IMR-90 (cell line): ENCODE measurements around the gene FBH1. TPM values are rescaled to one million over a fixed set of nuclear protein-coding genes. Genes with fewer than 3 reads are reported as not detected.

Source experiments
- ATAC-seq: fragments of 200-7000 bp; cut with Tn5 transposase; 2 replicates; pipeline ENCODE4 v1.9.1; 2020; ENCODE audit warnings: low read depth, mild to moderate bottlenecking, moderate library complexity
- BruUV-seq: library from RNA; stranded (reverse); fragments of 400-500 nt; replicated peaks from 2 replicates; lab custom pipeline; 2021; lab: Mats Ljungman, UMichigan
- CTCF ChIA-PET: fragments of 300-600 bp; formaldehyde crosslinking; extraction: SDS; loops from one replicate; lab custom pipeline; 2021; ENCODE audit warnings: antibody characterized with exemption; lab: Yijun Ruan, JAX
- POLR2A ChIA-PET: fragments of 300-600 bp; sonication (Branson Sonifier 250); formaldehyde crosslinking; loops from one replicate; lab custom pipeline; 2022; ENCODE audit warnings: antibody characterized with exemption; ENCODE audit not compliant: unreplicated experiment; lab: Charles Lee
- DNase-seq: peaks from one replicate; pipeline ENCODE4 v3.0.0; 2013
- H2AFZ ChIP-seq: replicated peaks from 2 replicates; pipeline ENCODE3; 2013; ENCODE audit warnings: low read length, mild to moderate bottlenecking; ENCODE audit not compliant: poor library complexity
- H2AK5ac ChIP-seq: 2 replicates; pipeline ENCODE4 v1.6.1; 2013; ENCODE audit warnings: low read depth, low read length, inconsistent platforms
- H2AK9ac ChIP-seq: replicated peaks from 2 replicates; pipeline ENCODE3; 2013; ENCODE audit warnings: mild to moderate bottlenecking, low read depth, low read length, moderate library complexity; ENCODE audit not compliant: poor library complexity
- H2BK120ac ChIP-seq: 2 replicates; pipeline ENCODE4 v1.6.1; 2013; ENCODE audit warnings: low read depth, low read length, inconsistent platforms
- H2BK15ac ChIP-seq: 3 replicates; pipeline ENCODE4 v1.6.1; 2013; ENCODE audit warnings: low read depth, low read length, inconsistent platforms
- H2BK20ac ChIP-seq: 2 replicates; pipeline ENCODE4 v1.6.1; 2013; ENCODE audit warnings: low read depth, mild to moderate bottlenecking, inconsistent platforms, low read length, moderate library complexity
- H2BK5ac ChIP-seq: 2 replicates; pipeline ENCODE4 v1.6.1; 2013; ENCODE audit warnings: mild to moderate bottlenecking, low read depth, low read length, inconsistent platforms; ENCODE audit not compliant: poor library complexity, severe bottlenecking
- H3K14ac ChIP-seq: replicated peaks from 2 replicates; pipeline ENCODE4 v1.6.1; 2013; ENCODE audit warnings: low read depth, low read length, inconsistent platforms
- H3K18ac ChIP-seq: 2 replicates; pipeline ENCODE4 v1.6.1; 2013; ENCODE audit warnings: low read depth, low read length, control low read depth
- H3K23ac ChIP-seq: 2 replicates; pipeline ENCODE4 v1.6.1; 2013; ENCODE audit warnings: low read depth, low read length, inconsistent platforms
- H3K27ac ChIP-seq: 2 replicates; pipeline ENCODE4 v1.5.1; 2013; ENCODE audit warnings: mild to moderate bottlenecking, control low read depth, low read length; ENCODE audit not compliant: insufficient read depth
- H3K27me3 ChIP-seq: 2 replicates; pipeline ENCODE4 v1.6.1; 2013; ENCODE audit warnings: low read length; ENCODE audit not compliant: control insufficient read depth, insufficient read depth
- H3K36me3 ChIP-seq: 2 replicates; pipeline ENCODE4 v1.6.1; 2013; ENCODE audit warnings: low read length, mixed read lengths; ENCODE audit not compliant: control insufficient read depth, insufficient read depth
- H3K4ac ChIP-seq: 2 replicates; pipeline ENCODE4 v1.6.1; 2013; ENCODE audit warnings: low read depth, low read length, inconsistent platforms
- H3K4me1 ChIP-seq: 2 replicates; pipeline ENCODE4 v1.6.1; 2013; ENCODE audit warnings: low read length, mixed read lengths; ENCODE audit not compliant: control insufficient read depth, insufficient read depth
- H3K4me2 ChIP-seq: 2 replicates; pipeline ENCODE4 v1.6.1; 2013; ENCODE audit warnings: low read depth, mild to moderate bottlenecking, control low read depth, low read length, moderate library complexity
- H3K4me3 ChIP-seq: 2 replicates; pipeline ENCODE4 v1.5.1; 2013; ENCODE audit warnings: low read depth, mild to moderate bottlenecking, control low read depth, low read length, moderate library complexity; ENCODE audit not compliant: insufficient read depth
- H3K56ac ChIP-seq: 2 replicates; pipeline ENCODE4 v1.6.1; 2013; ENCODE audit warnings: low read length, inconsistent platforms; ENCODE audit not compliant: insufficient read depth; ENCODE audit errors: extremely low read depth
- H3K79me1 ChIP-seq, 2 experiments: 2 replicates each; pipeline ENCODE4 v1.6.1; 2013; ENCODE audit warnings: low read length in 2 of 2, inconsistent platforms in 1 of 2, low read depth in 1 of 2
- H3K9ac ChIP-seq: 2 replicates; pipeline ENCODE4 v1.6.1; 2013; ENCODE audit warnings: low read depth, low read length, control low read depth
- H3K9me1 ChIP-seq: 2 replicates; pipeline ENCODE4 v1.6.1; 2013; ENCODE audit warnings: low read length, inconsistent platforms; ENCODE audit not compliant: insufficient read depth
- H3K9me3 ChIP-seq: 2 replicates; pipeline ENCODE4 v1.6.1; 2013; ENCODE audit warnings: low read length; ENCODE audit not compliant: control insufficient read depth, insufficient read depth
- H4K20me1 ChIP-seq: 2 replicates; pipeline ENCODE4 v1.6.1; 2013; ENCODE audit warnings: low read length, inconsistent platforms; ENCODE audit not compliant: insufficient read depth
- H4K5ac ChIP-seq: 2 replicates; pipeline ENCODE4 v1.6.1; 2013; ENCODE audit warnings: mild to moderate bottlenecking, low read depth, low read length, control low read depth
- H4K8ac ChIP-seq, 2 experiments: 2 replicates each; pipeline ENCODE4 v1.6.1; 2013; ENCODE audit warnings: low read depth in 2 of 2, low read length in 2 of 2, control low read depth in 1 of 2, inconsistent platforms in 1 of 2
- H4K91ac ChIP-seq: 2 replicates; pipeline ENCODE4 v1.6.1; 2013; ENCODE audit warnings: low read depth, low read length, inconsistent platforms; ENCODE audit not compliant: insufficient read depth
- CEBPB ChIP-seq: IDR thresholded peaks from 2 replicates; pipeline ENCODE4 v1.6.1; 2012; ENCODE audit warnings: low read depth, low read length, improper control_type of control experiment
- CTCF ChIP-seq: conservative IDR thresholded peaks from 2 replicates; pipeline ENCODE4 v1.5.1; 2012; ENCODE audit warnings: mild to moderate bottlenecking, low read depth, low read length, improper control_type of control experiment
- FOS ChIP-seq: fragments of 150-350 bp; IDR thresholded peaks from 2 replicates; pipeline ENCODE4 v1.6.1; 2016; ENCODE audit warnings: low read depth, low read length
- MAFK ChIP-seq: IDR thresholded peaks from 2 replicates; pipeline ENCODE4 v1.6.1; 2012; ENCODE audit warnings: low read depth, low read length, improper control_type of control experiment
- MXI1 ChIP-seq: IDR thresholded peaks from 2 replicates; pipeline ENCODE4 v1.6.1; 2012; ENCODE audit warnings: low read depth, mild to moderate bottlenecking, low read length, moderate library complexity, borderline replicate concordance
- POLR2A ChIP-seq: IDR thresholded peaks from 2 replicates; pipeline ENCODE4 v1.6.1; 2012; ENCODE audit warnings: mild to moderate bottlenecking, low read depth, low read length
- RAD21 ChIP-seq: IDR thresholded peaks from 2 replicates; pipeline ENCODE4 v1.6.1; 2012; ENCODE audit warnings: low read length, improper control_type of control experiment
- SMC3 ChIP-seq: fragments of 150-350 bp; IDR thresholded peaks from 2 replicates; pipeline ENCODE4 v1.6.1; 2016; ENCODE audit warnings: low read depth, mild to moderate bottlenecking, antibody characterized with exemption, low read length, moderate library complexity
- WGBS, 2 experiments: methylation state at CpG; one replicate each; pipeline versions ENCODE4 v1.1.5 to v1.1.7; 2013; ENCODE audit warnings: missing lambda C conversion rate in 2 of 2; ENCODE audit not compliant: insufficient read length in 1 of 2; ENCODE audit errors: extremely low coverage in 2 of 2; 5-methylcytosine and 5-hydroxymethylcytosine counted together
- dilution Hi-C: fragments of 300-500 bp; cut with HindIII; formaldehyde crosslinking; loops from one replicate; pipeline ENCODE4 v1.14.3; 2018; ENCODE audit warnings: low sequenced_read_pairs; ENCODE audit not compliant: unreplicated experiment
- in situ Hi-C: fragments of 300-500 bp; cut with MboI; formaldehyde crosslinking; loops from 3 replicates; pipeline ENCODE4 v1.14.3; 2019; ENCODE audit warnings: low sequenced_read_pairs, inconsistent platforms, mixed read lengths
- intact Hi-C: fragments of 100-400 bp; cut with micrococcal nuclease; formaldehyde crosslinking; loops from 2 replicates; pipeline ENCODE4 v1.10.0; 2022
- polyA plus RNA-seq, 3 experiments: library from polyadenylated mRNA; depleted of rRNA; stranded (reverse); fragments of >200 nt; gene quantifications; 2 replicates each; pipeline ENCODE4 v1.2.3, GENCODE V29; 2012; ENCODE audit warnings: low replicate concordance in 1 of 3
- total RNA-seq: library from RNA; depleted of rRNA; stranded (reverse); fragments of >200 nt; gene quantifications from 2 replicates; pipeline ENCODE4 v1.2.3, GENCODE V29; 2012

FBH1 gene
- total and polyA plus RNA-seq, 2 of the 4 experiments (the other 2 are of a cell fraction) = 59.3 to 72.2 TPM

GRCh38 chr10:5944389-5945189, 54.5 kb downstream of the FBH1 start (continued):
- TF ChIP-seq SMC3 (no peak), MAFK (peak; percentile 20; the same call in 1 of the 2 replicates), FOS (peak; percentile 89)

- no peak for ATAC-seq
- H3K27me3 ChIP-seq = no peaks in the 10 kb centered on the region
- intact Hi-C loops = no loop called here
- H2AK5ac ChIP-seq = peak overlapping the region; percentile 90
- H2BK15ac ChIP-seq = peak overlapping the region; percentile 96
- H3K27ac ChIP-seq = peak overlapping the region; percentile 99
- H2BK5ac ChIP-seq = peak overlapping the region; percentile 89
- peak overlapping the region; percentile 100 for H4K91ac ChIP-seq
- WGBS, 2 experiments = 100% methylated on average over 5 of the region's 9 CpGs; no CpG with 5 or more reads in 1 of the 2 experiments
- peak overlapping the region; percentile 100 for H2BK20ac ChIP-seq
- H3K4me2 ChIP-seq = peak overlapping the region; percentile 30
- H3K9ac ChIP-seq = peak overlapping the region; percentile 15; the same call in 1 of the 2 replicates
- H2AFZ ChIP-seq = peak overlapping the region; percentile 93
- no peaks in the 10 kb centered on the region for H4K20me1 ChIP-seq
- peak overlapping the region; percentile 100 for H2BK120ac ChIP-seq
- H2AK9ac ChIP-seq = peak overlapping the region; percentile 31
- peak overlapping the region; percentile 84 for H3K18ac ChIP-seq
- peaks cover 26% of the 10 kb centered on the region for H3K4me1 ChIP-seq
- H3K56ac ChIP-seq = peak overlapping the region; percentile 30
- CTCF ChIA-PET = no interaction called here
- no peaks in the 10 kb centered on the region for H3K9me3 ChIP-seq
- DNase-seq = no peak
- dilution Hi-C loops = no loop called here
- peak overlapping the region; percentile 80 for H4K5ac ChIP-seq
- H3K23ac ChIP-seq = peak overlapping the region; percentile 89
- in situ Hi-C loops = no loop called here
- POLR2A ChIA-PET = no interaction called here
- H3K9me1 ChIP-seq = peaks cover 19% of the 10 kb centered on the region
- H3K4me3 ChIP-seq = no peak overlapping the region
- H4K8ac ChIP-seq = peak overlapping the region; percentile 90 to 98
- peak overlapping the region; percentile 96 for H3K14ac ChIP-seq
- TF ChIP-seq SMC3 = no peak
- TF ChIP-seq RAD21 = no peak
- TF ChIP-seq CTCF = no peak
- TF ChIP-seq CEBPB = no peak
- TF ChIP-seq POLR2A = no peak; the same call in 1 of the 2 replicates
- TF ChIP-seq MXI1 = no peak
- no TSS peak for BruUV-seq
- no peaks in the 10 kb centered on the region for H3K36me3 ChIP-seq
- peak overlapping the region; percentile 99 for H3K4ac ChIP-seq
- peaks cover 0 to 23% of the 10 kb centered on the region in 2 experiments; a peak in 3 of 4 replicates for H3K79me1 ChIP-seq
These were observed 55.1 kb downstream of the FBH1 start for GRCh38 chr10:5945190-5945509.
